HG03103 (cell line): ENCODE measurements around the gene ZNF346.

Experiments
- ATAC-seq: cut with Tn5 transposase; IDR thresholded peaks from one replicate; pipeline ENCODE4 v1.9.1; 2021; ENCODE audit warnings: low read depth; ENCODE audit not compliant: unreplicated experiment

Gene ZNF346

DNA sequence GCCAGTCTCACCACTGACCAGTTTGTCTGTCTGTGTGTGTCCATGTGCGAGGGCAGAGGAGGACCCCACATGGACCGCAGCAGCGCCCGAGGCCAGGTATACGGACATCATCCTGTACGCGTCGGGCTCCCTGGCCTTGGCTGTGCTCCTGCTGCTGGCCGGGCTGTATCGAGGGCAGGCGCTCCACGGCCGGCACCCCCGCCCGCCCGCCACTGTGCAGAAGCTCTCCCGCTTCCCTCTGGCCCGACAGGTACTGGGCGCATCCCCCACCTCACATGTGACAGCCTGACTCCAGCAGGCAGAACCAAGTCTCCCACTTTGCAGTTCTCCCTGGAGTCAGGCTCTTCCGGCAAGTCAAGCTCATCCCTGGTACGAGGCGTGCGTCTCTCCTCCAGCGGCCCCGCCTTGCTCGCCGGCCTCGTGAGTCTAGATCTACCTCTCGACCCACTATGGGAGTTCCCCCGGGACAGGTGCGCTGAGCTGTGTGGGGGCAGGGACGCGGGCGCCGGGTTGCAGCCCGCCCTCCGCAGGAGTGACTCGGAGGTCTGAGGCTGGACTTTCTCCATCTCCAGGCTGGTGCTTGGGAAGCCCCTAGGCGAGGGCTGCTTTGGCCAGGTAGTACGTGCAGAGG, 70.7 kb downstream of the ZNF346 start:
- no peak for ATAC-seq

- ATAC-seq: no peak
Measured at GRCh38 chr5:177093803-177094202, 71.3 kb downstream of the ZNF346 start.

DNA sequence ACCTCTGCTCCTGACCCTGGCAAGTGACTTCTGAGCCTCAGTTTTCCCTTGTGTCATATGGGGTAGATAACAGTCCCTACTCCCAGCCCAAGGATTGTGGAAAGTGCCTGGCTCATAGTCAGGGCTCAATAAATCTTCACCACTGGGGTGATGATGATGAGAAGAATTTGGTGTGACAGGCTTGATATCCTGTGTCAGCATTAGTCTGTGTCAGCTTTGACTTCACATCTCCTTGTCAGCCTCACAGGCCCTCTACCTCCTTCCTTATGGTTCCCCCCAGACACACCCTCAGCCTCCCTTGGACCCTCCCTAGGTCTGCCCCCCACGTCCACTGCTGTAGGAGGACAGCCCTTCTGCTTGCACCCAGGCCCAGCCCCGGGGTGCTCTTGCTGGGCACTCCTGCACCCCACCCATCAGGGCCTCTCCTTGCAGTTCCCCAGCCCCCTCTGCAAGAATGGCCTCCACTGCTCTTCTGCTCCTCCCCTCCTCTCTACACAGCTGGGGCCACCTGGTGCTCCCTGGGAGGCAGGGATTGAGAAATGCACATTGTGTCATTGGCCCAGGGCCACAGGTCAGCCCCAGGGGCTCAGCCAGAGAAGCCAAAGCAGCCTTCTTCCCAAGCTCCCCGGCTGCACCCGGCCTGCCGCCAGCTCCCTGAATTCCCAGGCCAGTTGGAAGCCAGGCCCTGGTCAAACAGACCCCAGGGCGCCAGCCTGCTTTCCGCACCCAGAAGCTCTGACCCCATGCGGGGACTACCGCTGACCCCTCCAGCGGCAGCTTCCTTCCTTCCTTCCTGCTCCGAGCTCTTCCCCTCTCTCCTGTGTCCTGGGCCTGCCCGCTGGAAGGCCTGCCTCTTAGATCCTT, 72.0 kb downstream of the ZNF346 start:
- ATAC-seq: no peak

- no peak for ATAC-seq
Measured at GRCh38 chr5:177095088-177095669, 72.7 kb downstream of the ZNF346 start.

DNA sequence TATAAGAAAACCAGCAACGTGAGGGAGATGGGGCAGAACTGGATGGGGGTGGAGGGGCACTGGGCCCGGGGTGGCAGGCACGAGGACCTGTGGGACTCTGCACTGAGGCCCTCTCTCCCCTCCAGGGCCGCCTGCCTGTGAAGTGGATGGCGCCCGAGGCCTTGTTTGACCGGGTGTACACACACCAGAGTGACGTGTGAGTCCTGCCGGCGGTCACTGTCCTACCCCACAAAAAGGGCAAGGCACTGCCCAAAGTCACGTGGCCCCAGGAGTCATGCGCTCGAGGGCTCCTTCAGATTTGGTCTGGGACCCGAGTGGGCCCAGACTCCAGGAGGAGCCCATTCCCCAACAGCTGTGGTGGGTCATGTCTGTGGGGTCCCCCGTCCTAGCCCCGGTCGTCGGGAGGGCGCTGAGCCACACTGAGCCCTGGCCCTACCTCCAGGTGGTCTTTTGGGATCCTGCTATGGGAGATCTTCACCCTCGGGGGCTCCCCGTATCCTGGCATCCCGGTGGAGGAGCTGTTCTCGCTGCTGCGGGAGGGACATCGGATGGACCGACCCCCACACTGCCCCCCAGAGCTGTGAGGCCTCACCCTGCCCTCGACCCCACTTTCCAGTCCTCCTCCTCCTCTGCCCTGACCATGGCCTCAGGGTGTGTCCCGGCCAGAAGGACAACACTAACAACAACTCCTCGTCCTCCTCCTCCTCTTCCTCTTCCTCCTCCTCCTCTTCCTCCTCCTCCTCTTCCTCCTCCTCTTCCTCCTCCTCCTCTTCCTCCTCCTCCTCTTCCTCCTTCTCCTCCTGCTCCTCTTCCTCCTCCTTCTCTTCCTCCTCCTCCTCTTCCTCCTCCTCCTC, 73.9 kb downstream of the ZNF346 start:
- ATAC-seq: no peak

DNA sequence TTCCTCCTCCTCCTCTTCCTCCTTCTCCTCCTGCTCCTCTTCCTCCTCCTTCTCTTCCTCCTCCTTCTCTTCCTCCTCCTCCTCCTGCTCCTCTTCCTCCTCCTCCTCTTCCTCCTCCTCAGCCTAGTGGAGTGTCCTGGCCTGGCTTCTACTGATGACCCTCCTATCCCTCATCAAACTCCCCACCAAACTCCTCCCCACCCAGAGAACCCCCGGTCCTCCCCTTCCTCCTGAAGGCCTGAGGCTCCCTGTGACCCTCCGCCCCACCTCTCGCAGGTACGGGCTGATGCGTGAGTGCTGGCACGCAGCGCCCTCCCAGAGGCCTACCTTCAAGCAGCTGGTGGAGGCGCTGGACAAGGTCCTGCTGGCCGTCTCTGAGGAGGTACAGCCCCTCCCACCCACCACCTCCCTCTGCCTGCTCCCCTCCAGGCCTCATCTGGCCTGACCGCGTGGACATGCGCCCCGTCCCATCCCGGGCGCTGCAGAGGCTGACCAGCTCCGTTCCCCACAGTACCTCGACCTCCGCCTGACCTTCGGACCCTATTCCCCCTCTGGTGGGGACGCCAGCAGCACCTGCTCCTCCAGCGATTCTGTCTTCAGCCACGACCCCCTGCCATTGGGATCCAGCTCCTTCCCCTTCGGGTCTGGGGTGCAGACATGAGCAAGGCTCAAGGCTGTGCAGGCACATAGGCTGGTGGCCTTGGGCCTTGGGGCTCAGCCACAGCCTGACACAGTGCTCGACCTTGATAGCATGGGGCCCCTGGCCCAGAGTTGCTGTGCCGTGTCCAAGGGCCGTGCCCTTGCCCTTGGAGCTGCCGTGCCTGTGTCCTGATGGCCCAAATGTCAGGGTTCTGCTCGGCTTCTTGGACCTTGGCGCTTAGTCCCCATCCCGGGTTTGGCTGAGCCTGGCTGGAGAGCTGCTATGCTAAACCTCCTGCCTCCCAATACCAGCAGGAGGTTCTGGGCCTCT, 74.8 kb downstream of the ZNF346 start:
- no peak for ATAC-seq

DNA sequence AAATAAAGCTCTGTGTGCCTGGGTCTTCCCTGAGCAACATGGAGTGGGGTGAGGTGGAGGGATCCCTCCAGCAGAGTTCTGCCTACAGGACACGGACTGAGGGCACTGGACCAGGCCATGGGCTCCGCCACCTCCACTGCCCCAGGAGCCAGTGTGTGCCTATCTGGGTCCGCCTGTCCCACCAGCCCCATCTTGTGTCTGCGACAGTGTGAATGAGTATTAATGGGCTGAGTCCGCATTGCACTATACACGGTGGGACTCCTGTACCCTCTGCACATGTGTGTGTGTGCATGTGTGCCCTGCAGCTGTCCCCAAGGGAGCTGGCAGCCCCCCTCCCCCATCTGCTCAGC, 75.6 kb downstream of the ZNF346 start:
- ATAC-seq: no peak

DNA sequence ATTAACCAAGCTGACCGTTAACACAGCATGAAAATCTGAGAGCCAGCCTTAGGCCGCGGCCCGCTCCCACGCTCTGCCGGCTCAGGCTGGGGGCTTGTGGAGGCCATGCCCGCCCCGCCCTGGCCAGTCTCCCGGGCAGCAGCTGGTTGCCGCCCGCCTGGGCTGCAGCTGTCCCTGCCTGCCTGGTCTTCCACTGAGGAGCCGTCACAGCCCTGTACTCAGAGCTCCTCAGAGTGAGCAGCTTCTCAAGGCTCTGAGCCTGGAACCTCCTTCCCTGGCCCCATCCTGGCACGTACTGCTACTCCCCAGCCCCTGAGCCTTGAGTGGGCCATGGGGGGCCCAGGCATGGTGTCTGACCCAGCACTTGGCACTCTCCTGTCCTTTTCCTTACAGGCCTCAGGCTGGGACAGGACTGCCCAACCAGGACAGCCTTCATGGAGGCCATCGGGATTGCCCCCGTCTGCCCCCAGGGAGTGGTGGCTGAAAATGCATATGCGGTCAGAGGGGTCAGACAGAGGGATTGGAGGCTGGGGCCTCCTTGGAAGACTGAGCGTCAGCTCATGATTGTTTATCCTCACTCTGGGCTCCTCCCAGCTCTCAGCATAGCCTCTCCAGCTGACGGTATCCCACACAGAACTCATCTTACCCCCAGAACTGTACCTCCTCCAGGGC, 76.1 kb downstream of the ZNF346 start:
- ATAC-seq: no peak

GRCh38 chr5:177099422-177100093, 77.1 kb downstream of the ZNF346 start:
- ATAC-seq: no peak

DNA sequence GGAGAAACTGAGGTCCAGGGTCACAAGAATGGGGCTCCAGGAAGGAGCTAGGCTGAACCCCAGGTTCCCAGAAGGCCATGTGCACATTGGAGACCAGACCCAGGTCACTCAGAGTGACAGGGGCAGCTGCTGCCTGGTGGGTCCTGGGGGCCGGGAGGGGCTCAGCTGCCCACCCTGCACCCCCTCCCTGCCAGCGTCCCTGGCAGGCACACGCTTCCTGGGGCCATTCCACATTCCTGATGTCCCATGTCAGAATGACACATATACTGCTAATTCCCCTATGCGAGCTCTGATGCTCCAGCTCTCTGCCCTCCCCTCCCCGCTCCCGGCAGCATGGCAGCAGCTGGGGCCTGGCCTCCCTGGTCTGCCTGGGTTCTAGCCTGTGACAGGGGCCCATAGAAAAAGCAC, 78.2 kb downstream of the ZNF346 start:
- no peak for ATAC-seq

DNA sequence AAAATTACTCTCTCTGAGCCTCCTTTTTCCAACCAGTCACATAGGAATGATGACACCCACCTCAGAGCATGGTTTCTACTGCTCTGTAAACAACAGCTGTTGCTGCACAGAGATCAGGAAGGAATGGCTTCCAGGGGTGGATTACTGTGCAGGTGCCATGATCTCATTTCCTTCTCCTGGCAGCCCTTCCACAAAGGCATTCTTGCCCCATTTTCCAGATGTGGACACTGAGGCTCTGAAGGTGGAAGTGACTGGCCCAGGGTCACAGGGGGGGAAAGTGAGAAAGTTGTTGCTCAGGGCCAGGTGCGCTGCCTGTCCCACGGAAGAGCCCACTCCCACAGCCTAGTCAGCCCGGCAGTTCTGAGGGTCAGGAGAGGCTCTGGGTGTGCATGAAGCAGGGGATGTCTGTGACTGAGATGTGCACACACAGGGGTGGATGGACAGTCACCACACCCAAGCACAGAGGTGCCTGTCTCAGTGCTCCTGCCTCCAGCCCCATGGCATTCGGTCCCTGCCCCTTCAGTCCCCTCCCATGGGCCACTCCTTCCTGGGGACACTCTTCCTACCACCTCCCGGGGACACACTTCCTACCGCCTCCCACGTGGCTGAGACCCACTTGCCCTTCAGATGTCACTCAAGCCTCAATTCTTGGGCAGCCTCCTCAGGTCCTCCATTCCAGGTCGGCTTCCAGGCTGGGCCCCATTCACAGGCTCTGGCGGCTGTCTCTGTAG, 81.2 kb downstream of the ZNF346 start:
- no peak for ATAC-seq

GRCh38 chr5:177105691-177106476, 83.4 kb downstream of the ZNF346 start:
- ATAC-seq: no peak

GRCh38 chr5:177107159-177107558, 84.7 kb downstream of the ZNF346 start:
- ATAC-seq: no peak

- ATAC-seq: no peak
Measured at GRCh38 chr5:177109810-177110209, 87.3 kb downstream of the ZNF346 start.

GRCh38 chr5:177111720-177112394, 89.4 kb downstream of the ZNF346 start:
- no peak for ATAC-seq

DNA sequence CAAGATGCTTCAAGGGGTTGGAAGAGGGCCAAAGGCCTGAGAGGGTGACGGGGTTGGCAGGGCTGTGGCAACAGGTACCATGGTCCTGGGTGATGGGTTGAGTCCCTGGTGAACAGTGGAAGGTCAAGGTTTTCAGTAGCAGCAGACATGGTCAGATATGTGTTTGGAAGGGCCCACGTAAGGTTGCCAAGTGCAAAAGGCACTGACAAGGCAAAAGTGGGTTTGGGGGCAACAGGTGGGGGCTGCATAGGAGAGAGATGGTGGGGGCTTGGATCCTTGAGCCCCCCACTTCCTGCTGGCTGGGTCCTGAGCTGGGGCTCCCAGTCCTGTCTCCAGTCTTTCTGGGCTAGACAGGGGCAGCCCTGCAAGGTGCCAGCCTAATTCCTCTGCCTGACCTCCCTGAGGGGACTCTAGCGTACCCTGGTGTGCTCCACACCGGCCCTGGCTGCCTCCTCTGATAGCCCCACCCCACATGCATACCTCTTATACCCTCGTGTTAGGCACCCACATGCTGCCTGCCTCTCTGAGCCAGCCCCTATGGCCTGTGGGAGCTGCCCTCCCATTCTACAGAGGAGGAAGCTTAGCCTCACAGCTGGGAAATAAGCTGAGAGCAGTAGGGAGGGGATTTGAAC, 90.2 kb downstream of the ZNF346 start:
- ATAC-seq: no peak
